Measurements from ENCODE around the gene VAV3.

Gene VAV3

GRCh38 chr1:107991371-107992066 lies 26.5 kb upstream of the VAV3 start:
- DNase-seq (ENCODE audit: extremely low spot score) = no peak
- POLR2A ChIA-PET = no interaction called here
- CTCF ChIA-PET = interaction anchor here (1.4 kb wide), 1 partner anchor 12 kb away, joined by 3 read pairs; no protein-coding TSS in a partner anchor
- no peak for TF ChIP-seq CTCF (IDR thresholded peaks at IDR 0.05; ENCODE audit: control extremely low read depth, extremely low read depth, low read depth, missing control alignments)

- no peak for TF ChIP-seq CTCF (IDR thresholded peaks at IDR 0.05; ENCODE audit: control extremely low read depth, extremely low read depth, low read depth, missing control alignments)
Observed at GRCh38 chr1:107990606-107991005, 25.6 kb upstream of the VAV3 start.

GRCh38 chr1:107981277-107981676 lies 16.3 kb upstream of the VAV3 start:
- ChIA-PET CTCF (no interaction called here), POLR2A (no interaction called here)
- DNase-seq (ENCODE audit: extremely low spot score) = no peak
- no peak for TF ChIP-seq CTCF (IDR thresholded peaks at IDR 0.05; ENCODE audit: control extremely low read depth, extremely low read depth, low read depth, missing control alignments)

More at GRCh38 chr1:107990606-107991005, 25.6 kb upstream of the VAV3 start:
- ChIA-PET CTCF (interaction anchor here (1.4 kb wide), 1 partner anchor 13 kb away, joined by 3 read pairs; no protein-coding TSS in a partner anchor), POLR2A (no interaction called here)
- no peak for DNase-seq (ENCODE audit: extremely low spot score)

GRCh38 chr1:107979926-107980325 lies 14.9 kb upstream of the VAV3 start:
- DNase-seq (ENCODE audit: extremely low spot score) = no peak
- ChIA-PET CTCF (no interaction called here), POLR2A (no interaction called here)
- no peak for TF ChIP-seq CTCF (IDR thresholded peaks at IDR 0.05; ENCODE audit: control extremely low read depth, extremely low read depth, low read depth, missing control alignments)

- ChIA-PET POLR2A (no interaction called here), CTCF (no interaction called here)
- TF ChIP-seq CTCF (IDR thresholded peaks at IDR 0.05; ENCODE audit: control extremely low read depth, extremely low read depth, low read depth, missing control alignments) = no peak
- no peak for DNase-seq (ENCODE audit: extremely low spot score)
Observed at GRCh38 chr1:107979088-107979487, 14.1 kb upstream of the VAV3 start.

GRCh38 chr1:107976836-107977235 lies 11.9 kb upstream of the VAV3 start:
- DNase-seq (ENCODE audit: extremely low spot score) = no peak
- TF ChIP-seq CTCF (IDR thresholded peaks at IDR 0.05; ENCODE audit: control extremely low read depth, extremely low read depth, low read depth, missing control alignments) = no peak
- ChIA-PET CTCF (interaction anchor here (1.0 to 2.1 kb wide), 4 partner anchors 13 to 107 kb away, joined by 3 to 6 read pairs (median 3); no protein-coding TSS in a partner anchor), POLR2A (no interaction called here)

Data from GM10248 (cell line).